HFF-Myc (cell line): ENCODE data around the gene ABLIM2.
"Not testable (repeated sequence)": the region's sequence is repeated elsewhere in the genome, so short reads cannot be mapped to it uniquely, and the experiment has no call there.

Source experiments
- DNase-seq: peaks from one replicate; pipeline ENCODE4 v3.0.0-alpha.2; 2011; ENCODE audit warnings: low read depth; ENCODE audit errors: extremely low read depth
- H3K4me3 ChIP-seq: replicated peaks from 2 replicates; pipeline ENCODE4 v1.5.1; 2011; ENCODE audit warnings: low read depth, mild to moderate bottlenecking, control low read depth, low read length
- CTCF ChIP-seq: IDR thresholded peaks from 2 replicates; pipeline ENCODE4 v1.5.1; 2012; ENCODE audit warnings: mild to moderate bottlenecking, low read depth, low read length, control low read depth; ENCODE audit errors: missing control alignments

Gene ABLIM2

GRCh38 chr4:8140915-8141314 is 17.7 kb downstream of the ABLIM2 start:
- no peak for TF ChIP-seq CTCF
- DNase-seq, result no peak
- no peak overlapping the region for H3K4me3 ChIP-seq

DNA sequence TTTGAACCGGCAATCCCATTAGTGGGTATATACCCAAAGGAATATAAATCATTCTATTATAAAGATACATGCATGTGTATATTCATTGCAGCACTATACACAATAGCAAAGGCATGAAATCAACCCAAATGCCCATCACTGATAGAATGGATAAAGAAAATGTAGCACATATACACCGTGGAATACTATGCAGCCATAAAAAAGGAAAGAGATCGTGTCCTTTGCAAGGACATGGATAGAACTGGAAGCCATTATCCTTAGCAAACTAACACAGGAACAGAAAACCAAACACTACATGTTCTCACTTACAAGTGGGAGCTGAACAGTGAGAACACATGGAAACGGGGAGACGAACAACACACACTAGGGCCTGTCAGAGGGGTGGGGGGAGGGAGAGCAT is 18.9 kb downstream of the ABLIM2 start:
- DNase-seq, result not testable (repeated sequence)

GRCh38 chr4:8136972-8137710 is 21.5 kb downstream of the ABLIM2 start:
- no peak for TF ChIP-seq CTCF
- DNase-seq, result no peak

More for the DNA sequence above, 18.9 kb downstream of the ABLIM2 start:
- not testable (repeated sequence) for H3K4me3 ChIP-seq

GRCh38 chr4:8136529-8136928 is 22.1 kb downstream of the ABLIM2 start:
- TF ChIP-seq CTCF, result no peak
- no peak for DNase-seq
- no peak overlapping the region for H3K4me3 ChIP-seq

More at GRCh38 chr4:8136972-8137710, 21.5 kb downstream of the ABLIM2 start:
- no peak overlapping the region for H3K4me3 ChIP-seq

GRCh38 chr4:8135666-8136065 is 22.9 kb downstream of the ABLIM2 start:
- no peak for DNase-seq
- no peak overlapping the region for H3K4me3 ChIP-seq
- no peak for TF ChIP-seq CTCF

DNA sequence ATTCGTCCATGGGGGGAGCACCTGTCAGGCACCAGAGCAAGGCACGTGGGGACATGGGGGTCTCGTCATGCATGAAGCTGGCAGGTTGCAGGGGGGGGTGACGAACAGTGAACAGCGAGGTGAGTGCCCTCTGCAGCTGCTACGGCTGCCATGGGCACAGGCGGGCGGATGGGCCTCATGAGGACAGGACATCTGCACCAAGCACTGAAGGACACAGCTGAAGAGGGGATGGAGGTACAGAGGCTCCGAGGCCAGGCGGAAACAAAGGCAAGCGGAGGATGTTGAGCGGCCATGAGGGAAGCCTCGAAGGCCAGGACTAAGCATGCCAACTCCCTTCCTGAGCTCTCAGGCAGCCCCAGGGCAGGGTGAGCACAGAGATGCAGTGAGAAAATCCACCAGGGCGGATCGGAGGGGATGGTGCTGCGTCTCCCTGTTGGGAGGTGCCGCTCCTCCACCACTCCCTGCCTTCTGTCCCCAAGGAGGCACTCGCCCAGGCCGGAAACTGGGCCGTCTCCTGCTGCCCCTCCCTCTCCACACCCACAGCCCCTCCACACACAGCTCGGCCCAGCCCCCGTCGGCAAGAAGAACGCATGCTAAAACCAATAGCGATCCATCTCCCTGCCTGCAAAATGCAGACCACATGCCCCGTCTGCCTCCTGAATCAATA is 24.6 kb downstream of the ABLIM2 start:
- no peak for DNase-seq
- no peak for TF ChIP-seq CTCF
- H3K4me3 ChIP-seq, result no peak overlapping the region

GRCh38 chr4:8132947-8133705 is 25.5 kb downstream of the ABLIM2 start:
- TF ChIP-seq CTCF, result no peak
- H3K4me3 ChIP-seq, result no peak overlapping the region
- DNase-seq, result no peak
